ENCODE data around the gene MYL9. TPM values are rescaled to one million over a fixed set of nuclear protein-coding genes. Genes with fewer than 3 reads are reported as not detected.

Gene MYL9
- total RNA-seq (90.4 and 116 TPM in 2 replicates), polyA plus RNA-seq (41.7 and 55.7 TPM in 2 replicates), polyA minus RNA-seq (26.3 and 32.0 TPM in 2 replicates), Bru-seq, nascent RNA (percentile 57 among the genes with signal in this experiment), BruChase-seq, experiment 1, labeled RNA remaining after a 6-hour chase (percentile 51 among the genes with signal in this experiment), BruChase-seq, experiment 2, labeled RNA remaining after a 2-hour chase (percentile 47 among the genes with signal in this experiment)
- 53.3 and 66.9 TPM in 2 replicates for polyA plus RNA-seq (2011; cell fraction: cytosol; rRNA removed)
- polyA plus RNA-seq (2011; cell fraction: nucleus; rRNA removed): 20.4 and 29.6 TPM in 2 replicates
- polyA plus RNA-seq (2012): 63.8 and 111 TPM in 2 replicates
- 4.6 TPM for polyA minus RNA-seq (2011; cell fraction: cytosol; rRNA and poly(A)+ RNA removed)
- polyA minus RNA-seq (2011; cell fraction: nucleus; rRNA and poly(A)+ RNA removed): 8.4 and 14.5 TPM in 2 replicates
- long read RNA-seq, transcript MYL9-201 (4 exons, 2,821 nt): major isoform, 65 of 93 reads
- long read RNA-seq, partial matches to known transcripts: 23 of 93 reads
- long read RNA-seq, other reads (novel, unspliced or antisense): 1 of 93 reads

DNA sequence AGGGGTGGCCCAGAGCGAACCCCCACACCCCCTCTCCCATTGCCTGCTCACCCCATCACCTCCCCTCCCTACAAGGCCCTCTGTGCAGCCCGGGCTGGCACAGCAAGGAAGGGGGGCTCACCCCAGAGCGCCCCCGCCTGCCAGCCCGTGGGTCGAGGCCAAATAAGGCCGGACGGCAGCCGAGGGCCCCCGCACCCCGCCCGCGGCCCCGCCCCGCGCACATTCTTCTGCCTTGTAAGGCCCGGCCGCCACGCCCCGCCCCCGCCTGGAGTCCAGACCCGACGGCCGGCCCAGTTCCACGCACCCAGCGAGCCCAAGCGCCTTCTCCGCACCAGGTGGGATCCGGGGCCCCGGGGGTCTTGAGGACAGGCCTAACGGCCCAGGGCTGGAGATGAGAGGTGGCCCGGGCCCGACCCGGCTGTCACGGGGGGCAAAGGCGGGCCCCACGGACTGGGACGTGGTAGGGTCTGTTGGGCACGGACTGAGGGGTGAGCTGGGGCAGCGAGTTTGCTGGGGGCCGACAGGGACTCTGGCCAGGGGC lies at the start of gene MYL9:
MYL9 (plus strand) TSS at position 293 of the 541 bp plus-strand sequence. CDS start 3,366 bp downstream, outside the sequence.
- POLR2A ChIA-PET: interaction anchor here (0.6 to 1.5 kb wide), 3 partner anchors 29 to 594 kb away, joined by 3 to 5 read pairs (median 3); partner anchors contain the start of gene RAB5IF
- no peaks in the 10 kb centered on the region for H3K9me1 ChIP-seq (replicated peaks; ENCODE audit: control insufficient read depth, extremely low read depth, insufficient read depth, low read length)
- BruUV-seq (replicated peaks): no TSS peak
- no peaks in the 10 kb centered on the region for H3K9me3 ChIP-seq (replicated peaks; ENCODE audit: control insufficient read depth, insufficient read depth, low read length)
- H3K4me2 ChIP-seq (ENCODE audit: insufficient read depth, low read length): peak within 1 kb of the TSS; percentile 15
- FAIRE-seq: no peak
- TF ChIP-seq POLR2A (IDR thresholded peaks at IDR 0.05; ENCODE audit: low read depth, low read length) (peak; percentile 49), EZH2 (IDR thresholded peaks at IDR 0.05; ENCODE audit: borderline replicate concordance, low read depth, low read length, severe bottlenecking) (no peak), POLR2AphosphoS5 (IDR thresholded peaks at IDR 0.05; ENCODE audit: insufficient read depth, low read depth, low read length) (peak; percentile 61)
- DNase-seq (ENCODE audit: low read depth, low spot score): peak; percentile 43
- intact Hi-C loops (cut with micrococcal nuclease): loop anchor here (5.0 kb wide), 1 partner anchor 79 kb away; no protein-coding TSS in a partner anchor
- peak within 1 kb of the TSS; percentile 97 for H2AFZ ChIP-seq (ENCODE audit: low read depth, low read length)
- H3K4me3 ChIP-seq (replicated peaks in 1 of 3; ENCODE audit: insufficient read depth in 1 of 3, low read depth in 1 of 3, low read length in 3 of 3): peak within 1 kb of the TSS; percentile 26 to 77 (median 55)
- CTCF ChIA-PET: interaction anchor here (1.4 to 1.6 kb wide), 2 partner anchors 17 to 214 kb away, joined by 5 to 8 read pairs; no protein-coding TSS in a partner anchor
- H3K27ac ChIP-seq (ENCODE audit: insufficient read depth, low read depth, low read length): peak within 1 kb of the TSS; percentile 53
- H3K9ac ChIP-seq (replicated peaks; ENCODE audit: extremely low read depth, insufficient read depth, low read length): peak within 1 kb of the TSS; percentile 77
- no peaks in the 10 kb centered on the region for H3K36me3 ChIP-seq (ENCODE audit: control insufficient read depth in 2 of 2, extremely low read depth in 1 of 2, insufficient read depth in 2 of 2, low read length in 2 of 2)
- no peaks in the 10 kb centered on the region for H4K20me1 ChIP-seq (replicated peaks; ENCODE audit: control insufficient read depth, extremely low read depth, insufficient read depth, low read length)
- dilution Hi-C loops (cut with MboI; ENCODE audit: extremely low pct_ligation_motif_present, low sequenced_read_pairs): no loop called here
- H3K27me3 ChIP-seq (ENCODE audit: control insufficient read depth in 2 of 2, insufficient read depth in 2 of 2, low read length in 2 of 2): no peaks in the 10 kb centered on the region
- H3K4me1 ChIP-seq (ENCODE audit: control insufficient read depth, extremely low read depth, insufficient read depth, low read length): peaks cover 11% of the 10 kb centered on the region
- H3K79me2 ChIP-seq (ENCODE audit: control insufficient read depth, insufficient read depth, low read length): no peaks in the 10 kb centered on the region
